SK-N-SH (cell line): ENCODE results near the gene RNASE1. TPM values are rescaled to one million over a fixed set of nuclear protein-coding genes. Genes with fewer than 3 reads are reported as not detected.

Experiments used
- CTCF ChIA-PET: fragments of 300-600, 350-600 bp; formaldehyde crosslinking; extraction: SDS; loops from one replicate; lab custom pipeline; 2021; lab: Yijun Ruan, JAX
- POLR2A ChIA-PET: fragments of 350-600 bp; sonication (Branson Sonifier 250); formaldehyde crosslinking; extraction: SDS; loops from one replicate; lab custom pipeline; 2020; ENCODE audit warnings: antibody characterized with exemption, inconsistent platforms; lab: Yijun Ruan, JAX
- DNase-seq: peaks from one replicate; pipeline ENCODE4 v3.0.0; 2012
- H2AFZ ChIP-seq: fragments of 200-600 bp; sonication (generic); 2 replicates; pipeline ENCODE4 v1.8.1; 2016; ENCODE audit warnings: antibody characterized with exemption, mild to moderate bottlenecking, low read depth
- H3F3A ChIP-seq: fragments of 200-600 bp; sonication (generic); replicated peaks from 2 replicates; pipeline ENCODE3; 2016; ENCODE audit warnings: antibody characterized with exemption, mild to moderate bottlenecking; ENCODE audit not compliant: insufficient read depth
- H3K27ac ChIP-seq, 2 experiments: fragments of 200-500 bp in 1 of 2; fragments of 200-600 bp in 1 of 2; sonication (Bioruptor generic) in 1 of 2; sonication (generic), shearing (Covaris generic) in 1 of 2; 2 replicates each; pipeline versions ENCODE4 v1.5.1 to v1.6.1; 2014 to 2016; ENCODE audit warnings: low read depth in 2 of 2, inconsistent platforms in 1 of 2, low read length in 1 of 2, mild to moderate bottlenecking in 1 of 2, mixed read lengths in 1 of 2
- H3K27me3 ChIP-seq: fragments of 200-600 bp; sonication (generic), shearing (Covaris generic); 2 replicates; pipeline ENCODE4 v1.6.1; 2016; ENCODE audit warnings: mixed run types; ENCODE audit not compliant: insufficient read depth
- H3K36me3 ChIP-seq, 2 experiments: fragments of 200-500 bp in 1 of 2; fragments of 200-600 bp in 1 of 2; sonication (Bioruptor generic) in 1 of 2; sonication (generic) in 1 of 2; replicated peaks in 1 of 2; 2 replicates each; pipeline versions ENCODE3 to v1.5.1; 2014 to 2016; ENCODE audit warnings: low read length in 1 of 2, mild to moderate bottlenecking in 1 of 2; ENCODE audit not compliant: insufficient read depth in 2 of 2, control insufficient read depth in 1 of 2
- H3K4me1 ChIP-seq, 2 experiments: fragments of 200-500 bp in 1 of 2; fragments of 200-600 bp in 1 of 2; sonication (Bioruptor generic) in 1 of 2; sonication (generic), shearing (Covaris generic) in 1 of 2; 2 replicates each; pipeline versions ENCODE4 v1.5.1 to v1.6.1; 2014 to 2016; ENCODE audit warnings: low read depth in 1 of 2, low read length in 1 of 2, mixed run types in 1 of 2; ENCODE audit not compliant: insufficient read depth in 2 of 2, control insufficient read depth in 1 of 2
- H3K4me2 ChIP-seq: fragments of 200-600 bp; sonication (generic), shearing (Covaris generic); 2 replicates; pipeline ENCODE4 v1.6.1; 2017; ENCODE audit warnings: mixed run types
- H3K4me3 ChIP-seq, 2 experiments: fragments of 200-500 bp in 1 of 2; fragments of 200-600 bp in 1 of 2; sonication (Bioruptor generic) in 1 of 2; sonication (generic), shearing (Covaris generic) in 1 of 2; 2 replicates each; pipeline versions ENCODE4 v1.5.1 to v1.8.1; 2014 to 2016; ENCODE audit warnings: low read depth in 2 of 2, inconsistent platforms in 1 of 2, low read length in 1 of 2, mild to moderate bottlenecking in 1 of 2, mixed read lengths in 1 of 2, moderate library complexity in 1 of 2
- H3K79me2 ChIP-seq: fragments of 200-600 bp; sonication (generic); 2 replicates; pipeline ENCODE4 v1.8.1; 2017; ENCODE audit warnings: mild to moderate bottlenecking; ENCODE audit not compliant: insufficient read depth
- H3K9ac ChIP-seq: fragments of 200-600 bp; sonication (generic); 2 replicates; pipeline ENCODE4 v1.6.1; 2017; ENCODE audit warnings: mixed run types
- H3K9me2 ChIP-seq: fragments of 200-600 bp; sonication (generic); 2 replicates; pipeline ENCODE4 v1.6.1; 2017; ENCODE audit warnings: mixed run types
- H3K9me3 ChIP-seq: fragments of 200-600 bp; sonication (generic); 2 replicates; pipeline ENCODE4 v1.6.1; 2017; ENCODE audit warnings: mixed run types, mild to moderate bottlenecking, moderate library complexity
- H4K20me1 ChIP-seq: fragments of 200-600 bp; sonication (generic); 2 replicates; pipeline ENCODE4 v1.6.1; 2017; ENCODE audit warnings: mild to moderate bottlenecking, mixed run types; ENCODE audit not compliant: insufficient read depth
- CHD2 ChIP-seq: fragments of 150-350 bp; IDR thresholded peaks from 2 replicates; pipeline ENCODE4 v1.6.1; 2018; ENCODE audit warnings: low read length; ENCODE audit not compliant: partially characterized antibody
- ELF1 ChIP-seq: IDR thresholded peaks from 2 replicates; pipeline ENCODE4 v1.4.0; 2012
- EP300 ChIP-seq, 2 experiments: IDR thresholded peaks; 2 replicates each; pipeline versions ENCODE4 v1.4.0 to v1.6.1; 2012; ENCODE audit warnings: borderline replicate concordance in 1 of 2, low read depth in 1 of 2, low read length in 1 of 2
- EZH2phosphoT487 ChIP-seq: fragments of 200-600 bp; sonication (generic); IDR thresholded peaks from 2 replicates; pipeline ENCODE4 v1.6.1; 2017; ENCODE audit warnings: low read depth, mixed run types, mild to moderate bottlenecking, antibody characterized with exemption, moderate library complexity, borderline replicate concordance
- FOSL2 ChIP-seq: IDR thresholded peaks from 2 replicates; pipeline ENCODE4 v1.4.0; 2012; ENCODE audit warnings: low read depth, mild to moderate bottlenecking, moderate library complexity, borderline replicate concordance
- FOXJ3 ChIP-seq: sonication (generic); formaldehyde crosslinking; IDR thresholded peaks from 2 replicates; pipeline ENCODE4 v1.5.1; 2020; ENCODE audit warnings: mild to moderate bottlenecking, missing genetic modification reagents
- FOXM1 ChIP-seq: IDR thresholded peaks from 2 replicates; pipeline ENCODE4 v1.4.0; 2012; ENCODE audit warnings: low read depth, mild to moderate bottlenecking
- GATA2 ChIP-seq: sonication (generic); formaldehyde crosslinking; IDR thresholded peaks from 2 replicates; pipeline ENCODE4 v1.5.0; 2020; ENCODE audit warnings: mild to moderate bottlenecking, missing genetic modification reagents
- IRF3 ChIP-seq: fragments of 150-350 bp; IDR thresholded peaks from 2 replicates; pipeline ENCODE4 v1.6.1; 2016; ENCODE audit warnings: mild to moderate bottlenecking, low read depth, low read length
- MXI1 ChIP-seq: IDR thresholded peaks from 2 replicates; pipeline ENCODE4 v1.6.1; 2012; ENCODE audit warnings: mild to moderate bottlenecking, low read depth, low read length, improper control_type of control experiment
- NRF1 ChIP-seq: IDR thresholded peaks from 2 replicates; pipeline ENCODE4 v1.6.1; 2012; ENCODE audit warnings: low read depth, mild to moderate bottlenecking, low read length
- PBX3 ChIP-seq: IDR thresholded peaks from 2 replicates; pipeline ENCODE4; 2012
- POLR2AphosphoS5 ChIP-seq: IDR thresholded peaks from 2 replicates; pipeline ENCODE4 v1.6.1; 2012; ENCODE audit warnings: low read depth, low read length
- RCOR1 ChIP-seq: fragments of 150-350 bp; IDR thresholded peaks from 2 replicates; pipeline ENCODE4 v1.6.1; 2017; ENCODE audit warnings: antibody characterized with exemption, low read length
- RXRA ChIP-seq: IDR thresholded peaks from 2 replicates; pipeline ENCODE4 v1.4.0; 2012; ENCODE audit warnings: low read depth, mild to moderate bottlenecking, borderline replicate concordance
- SIN3A ChIP-seq: IDR thresholded peaks from 2 replicates; pipeline ENCODE4 v1.6.1; 2012; ENCODE audit warnings: low read depth, mild to moderate bottlenecking, low read length, moderate library complexity, borderline replicate concordance
- TAF1 ChIP-seq: IDR thresholded peaks from 2 replicates; pipeline ENCODE4 v1.6.1; 2012; ENCODE audit warnings: low read depth, mild to moderate bottlenecking, low read length, moderate library complexity, borderline replicate concordance
- TEAD4 ChIP-seq: IDR thresholded peaks from 2 replicates; pipeline ENCODE4 v1.4.0; 2012; ENCODE audit warnings: mild to moderate bottlenecking, borderline replicate concordance; ENCODE audit not compliant: insufficient read depth
- WGBS: methylation state at CpG from one replicate; pipeline ENCODE4 v1.1.6; 2017; ENCODE audit warnings: low lambda C conversion rate; 5-methylcytosine and 5-hydroxymethylcytosine counted together
- polyA plus RNA-seq, 3 experiments: library from polyadenylated mRNA; depleted of rRNA; stranded (reverse); fragments of >200 nt; gene quantifications; 2 replicates each; pipeline ENCODE4 v1.2.3, GENCODE V29; 2012
- TF ChIP-seq, protein P1 (sequence below): IDR thresholded peaks from 2 replicates; pipeline ENCODE4 v1.4.0; 2012; ENCODE audit warnings: low read depth, borderline replicate concordance

RNASE1 gene
- polyA plus RNA-seq, 1 of the 3 experiments (the other 2 are of a cell fraction): not detected

DNA sequence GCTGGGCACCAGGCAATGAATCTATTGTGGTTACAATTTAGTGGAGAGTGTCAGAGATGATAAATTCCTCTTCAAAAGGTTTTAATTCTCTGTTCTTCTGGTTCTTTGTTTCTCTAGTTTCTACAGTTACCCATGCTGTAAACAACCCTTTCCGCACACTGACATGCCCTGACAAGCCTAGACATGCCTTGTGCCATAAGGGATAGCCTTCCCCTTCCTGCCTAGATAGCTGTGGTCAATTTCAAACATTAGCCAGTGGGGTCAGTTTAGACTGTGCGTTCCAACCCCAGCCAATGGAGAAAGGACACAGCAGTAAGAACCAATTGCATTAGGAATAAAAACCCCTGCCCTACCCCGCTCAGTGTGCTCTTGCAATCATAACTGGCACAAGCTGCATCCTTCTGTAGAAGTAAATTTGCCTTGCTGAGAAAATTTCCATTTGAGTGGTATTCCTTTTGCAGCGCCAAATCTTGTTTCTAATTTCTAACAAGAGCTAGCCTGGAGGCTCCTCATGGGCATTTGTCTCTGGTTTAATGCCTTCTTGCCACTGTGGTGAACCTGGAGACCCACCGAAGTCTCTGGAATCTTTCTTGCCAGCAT is 50.6 kb downstream of the RNASE1 start:
- no peaks in the 10 kb centered on the region; the same call in 1 of the 2 replicates for H3K27me3 ChIP-seq
- H3F3A ChIP-seq: no peaks in the 10 kb centered on the region
- H3K36me3 ChIP-seq: no peaks in the 10 kb centered on the region
- DNase-seq: no peak
- no peak overlapping the region for H2AFZ ChIP-seq
- no peak overlapping the region for H3K27ac ChIP-seq
- no peak overlapping the region for H3K9ac ChIP-seq
- WGBS: 2% methylated on average over 5 of the region's 5 CpGs
- TF ChIP-seq CHD2: no peak
- TF ChIP-seq ELF1: no peak
- no peak for TF ChIP-seq FOSL2
- TF ChIP-seq MXI1: no peak
- TF ChIP-seq FOXJ3: no peak
- TF ChIP-seq SIN3A: no peak
- TF ChIP-seq RCOR1: no peak
- TF ChIP-seq NRF1: no peak
- no peak for TF ChIP-seq IRF3
- no peak for TF ChIP-seq GATA2 (CRISPR knock-in tag)
- no peak for TF ChIP-seq FOXM1
- TF ChIP-seq TAF1: no peak
- no peak for TF ChIP-seq EZH2phosphoT487
- no peak for TF ChIP-seq RXRA
- TF ChIP-seq PBX3: no peak
- TF ChIP-seq TEAD4: no peak
- no peak for TF ChIP-seq EP300 (IDR thresholded peaks at IDR 0.05; ENCODE audit: borderline replicate concordance in 1 of 2, low read depth in 1 of 2, low read length in 1 of 2)
- TF ChIP-seq POLR2AphosphoS5: no peak
- TF ChIP-seq, protein P1, sequence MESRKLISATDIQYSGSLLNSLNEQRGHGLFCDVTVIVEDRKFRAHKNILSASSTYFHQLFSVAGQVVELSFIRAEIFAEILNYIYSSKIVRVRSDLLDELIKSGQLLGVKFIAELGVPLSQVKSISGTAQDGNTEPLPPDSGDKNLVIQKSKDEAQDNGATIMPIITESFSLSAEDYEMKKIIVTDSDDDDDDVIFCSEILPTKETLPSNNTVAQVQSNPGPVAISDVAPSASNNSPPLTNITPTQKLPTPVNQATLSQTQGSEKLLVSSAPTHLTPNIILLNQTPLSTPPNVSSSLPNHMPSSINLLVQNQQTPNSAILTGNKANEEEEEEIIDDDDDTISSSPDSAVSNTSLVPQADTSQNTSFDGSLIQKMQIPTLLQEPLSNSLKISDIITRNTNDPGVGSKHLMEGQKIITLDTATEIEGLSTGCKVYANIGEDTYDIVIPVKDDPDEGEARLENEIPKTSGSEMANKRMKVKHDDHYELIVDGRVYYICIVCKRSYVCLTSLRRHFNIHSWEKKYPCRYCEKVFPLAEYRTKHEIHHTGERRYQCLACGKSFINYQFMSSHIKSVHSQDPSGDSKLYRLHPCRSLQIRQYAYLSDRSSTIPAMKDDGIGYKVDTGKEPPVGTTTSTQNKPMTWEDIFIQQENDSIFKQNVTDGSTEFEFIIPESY: no peak
- no peak overlapping the region for H3K4me3 ChIP-seq
- CTCF ChIA-PET: no interaction called here
- POLR2A ChIA-PET: no interaction called here
- H3K4me2 ChIP-seq: no peak overlapping the region
- H3K4me1 ChIP-seq: no peaks in the 10 kb centered on the region
- H3K9me3 ChIP-seq: no peaks in the 10 kb centered on the region
- H3K79me2 ChIP-seq: no peaks in the 10 kb centered on the region
- H3K9me2 ChIP-seq: no peaks in the 10 kb centered on the region
- H4K20me1 ChIP-seq: no peaks in the 10 kb centered on the region

Other genes with a start within 250 kb of the RNASE1 start
- not detected in 2 replicates for gene RNASE9, start 241.8 kb downstream of the RNASE1 start, polyA plus RNA-seq (2012; rRNA removed)
- gene RNASE11, start 214.8 kb downstream of the RNASE1 start, polyA plus RNA-seq (2012; rRNA removed): not detected in 2 replicates
- gene RNASE12, start 211.5 kb downstream of the RNASE1 start, polyA plus RNA-seq (2012; rRNA removed): not detected in 2 replicates
- not detected in 2 replicates for gene OR6S1, start 161.2 kb downstream of the RNASE1 start, polyA plus RNA-seq (2012; rRNA removed)
- gene RNASE4, start 118.3 kb downstream of the RNASE1 start, polyA plus RNA-seq (2012; rRNA removed): 11.6 and 12.4 TPM in 2 replicates
- 3.6 and 3.9 TPM in 2 replicates for gene ANG, start 114.1 kb downstream of the RNASE1 start, polyA plus RNA-seq (2012; rRNA removed)
- not detected in 2 replicates for gene EDDM3A, start 57.0 kb downstream of the RNASE1 start, polyA plus RNA-seq (2012; rRNA removed)
- not detected in 2 replicates for gene EDDM3B, start 34.4 kb downstream of the RNASE1 start, polyA plus RNA-seq (2012; rRNA removed)
- not detected in 2 replicates for gene RNASE6, start 21.6 kb downstream of the RNASE1 start, polyA plus RNA-seq (2012; rRNA removed)
- not detected in 2 replicates for gene RNASE3, start 88.5 kb upstream of the RNASE1 start, polyA plus RNA-seq (2012; rRNA removed)
- not detected in 2 replicates for gene RNASE2, start 152.6 kb upstream of the RNASE1 start, polyA plus RNA-seq (2012; rRNA removed)
- 104 and 144 TPM in 2 replicates for gene METTL17, start 187.1 kb upstream of the RNASE1 start, polyA plus RNA-seq (2012; rRNA removed)
- not detected in 2 replicates for gene SLC39A2, start 196.4 kb upstream of the RNASE1 start, polyA plus RNA-seq (2012; rRNA removed)
- 15.8 and 15.9 TPM in 2 replicates for gene NDRG2, start 222.2 kb upstream of the RNASE1 start, polyA plus RNA-seq (2012; rRNA removed)
- not detected in 2 replicates for gene TPPP2, start 227.4 kb upstream of the RNASE1 start, polyA plus RNA-seq (2012; rRNA removed)
- 0.10 TPM in 1 of 2 replicates, not detected in the other for gene RNASE13, start 232.0 kb upstream of the RNASE1 start, polyA plus RNA-seq (2012; rRNA removed)
- gene RNASE7, start 239.5 kb upstream of the RNASE1 start, polyA plus RNA-seq (2012; rRNA removed): not detected in 2 replicates